GM12872 (cell line): ENCODE data around the gene CCDC57.

ENCODE experiments used
- TF ChIP-seq, protein P1 (sequence below): IDR thresholded peaks from 3 replicates; pipeline ENCODE4 v1.5.1; 2011; ENCODE audit warnings: low read depth, mild to moderate bottlenecking, low read length, moderate library complexity; ENCODE audit not compliant: insufficient read depth

The CCDC57 gene

DNA sequence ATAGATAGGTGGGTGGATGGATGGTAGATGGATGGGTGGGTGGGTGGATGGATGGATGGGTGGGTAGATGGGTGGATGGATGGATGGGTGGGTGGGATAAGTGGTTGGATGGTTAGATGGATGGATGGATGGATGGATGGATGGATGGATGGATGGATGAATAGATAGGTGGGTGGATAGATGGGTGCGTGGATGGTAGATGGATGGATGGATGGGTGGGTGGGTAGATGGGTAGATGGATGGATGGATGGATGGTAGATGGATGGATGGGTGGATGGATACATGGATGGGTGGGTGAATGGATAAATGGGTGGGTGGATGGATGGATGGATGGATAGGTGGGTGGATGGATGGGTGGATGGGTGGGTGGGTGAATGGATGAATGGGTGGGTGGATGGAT lies 64.6 kb downstream of the CCDC57 start:
- TF ChIP-seq, protein P1, sequence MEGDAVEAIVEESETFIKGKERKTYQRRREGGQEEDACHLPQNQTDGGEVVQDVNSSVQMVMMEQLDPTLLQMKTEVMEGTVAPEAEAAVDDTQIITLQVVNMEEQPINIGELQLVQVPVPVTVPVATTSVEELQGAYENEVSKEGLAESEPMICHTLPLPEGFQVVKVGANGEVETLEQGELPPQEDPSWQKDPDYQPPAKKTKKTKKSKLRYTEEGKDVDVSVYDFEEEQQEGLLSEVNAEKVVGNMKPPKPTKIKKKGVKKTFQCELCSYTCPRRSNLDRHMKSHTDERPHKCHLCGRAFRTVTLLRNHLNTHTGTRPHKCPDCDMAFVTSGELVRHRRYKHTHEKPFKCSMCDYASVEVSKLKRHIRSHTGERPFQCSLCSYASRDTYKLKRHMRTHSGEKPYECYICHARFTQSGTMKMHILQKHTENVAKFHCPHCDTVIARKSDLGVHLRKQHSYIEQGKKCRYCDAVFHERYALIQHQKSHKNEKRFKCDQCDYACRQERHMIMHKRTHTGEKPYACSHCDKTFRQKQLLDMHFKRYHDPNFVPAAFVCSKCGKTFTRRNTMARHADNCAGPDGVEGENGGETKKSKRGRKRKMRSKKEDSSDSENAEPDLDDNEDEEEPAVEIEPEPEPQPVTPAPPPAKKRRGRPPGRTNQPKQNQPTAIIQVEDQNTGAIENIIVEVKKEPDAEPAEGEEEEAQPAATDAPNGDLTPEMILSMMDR, result no peak

DNA sequence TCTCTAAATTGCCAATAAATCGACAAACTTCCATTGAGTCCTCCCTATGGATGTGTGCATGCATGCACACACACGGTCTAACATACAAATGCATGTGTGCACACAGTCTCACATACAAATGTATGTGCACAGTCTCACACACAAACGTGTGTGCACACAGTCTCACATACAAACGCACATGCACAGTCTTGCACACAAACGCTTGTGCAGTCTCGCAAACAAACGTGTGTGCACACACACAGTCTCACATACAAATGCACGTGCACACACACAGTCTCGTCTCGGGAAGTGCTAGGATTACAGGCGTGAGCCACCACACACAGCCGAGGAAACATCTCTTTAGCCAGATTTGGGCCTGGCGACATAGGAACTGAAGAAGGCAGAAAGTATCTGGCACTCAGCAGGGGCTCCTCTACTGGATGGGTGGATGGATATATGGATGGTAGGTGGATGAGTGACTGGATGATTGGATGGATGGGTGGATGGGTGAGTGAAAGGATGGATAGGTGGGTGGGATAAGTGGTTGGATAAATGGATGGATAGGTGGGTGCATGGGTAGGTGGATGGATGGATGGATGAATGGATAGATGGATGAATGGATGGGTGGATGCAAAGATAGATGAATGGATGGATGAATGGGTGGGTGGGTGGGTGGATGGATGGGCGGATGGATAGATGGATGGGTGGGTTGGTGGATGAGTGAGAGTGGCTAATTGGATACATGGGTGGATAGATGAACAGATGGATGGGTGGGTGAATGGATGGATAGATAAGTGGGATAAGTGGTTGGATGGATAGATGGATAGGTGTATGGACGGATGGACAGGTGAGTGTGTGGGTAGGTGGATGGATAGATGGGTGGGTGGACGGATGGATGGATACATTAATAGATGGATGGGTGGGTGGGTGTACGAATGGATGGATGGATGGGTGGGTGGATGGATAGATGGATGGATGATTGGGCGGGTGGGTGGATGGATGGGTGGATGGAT lies 65.7 kb downstream of the CCDC57 start:
- TF ChIP-seq, protein P1, result no peak

DNA sequence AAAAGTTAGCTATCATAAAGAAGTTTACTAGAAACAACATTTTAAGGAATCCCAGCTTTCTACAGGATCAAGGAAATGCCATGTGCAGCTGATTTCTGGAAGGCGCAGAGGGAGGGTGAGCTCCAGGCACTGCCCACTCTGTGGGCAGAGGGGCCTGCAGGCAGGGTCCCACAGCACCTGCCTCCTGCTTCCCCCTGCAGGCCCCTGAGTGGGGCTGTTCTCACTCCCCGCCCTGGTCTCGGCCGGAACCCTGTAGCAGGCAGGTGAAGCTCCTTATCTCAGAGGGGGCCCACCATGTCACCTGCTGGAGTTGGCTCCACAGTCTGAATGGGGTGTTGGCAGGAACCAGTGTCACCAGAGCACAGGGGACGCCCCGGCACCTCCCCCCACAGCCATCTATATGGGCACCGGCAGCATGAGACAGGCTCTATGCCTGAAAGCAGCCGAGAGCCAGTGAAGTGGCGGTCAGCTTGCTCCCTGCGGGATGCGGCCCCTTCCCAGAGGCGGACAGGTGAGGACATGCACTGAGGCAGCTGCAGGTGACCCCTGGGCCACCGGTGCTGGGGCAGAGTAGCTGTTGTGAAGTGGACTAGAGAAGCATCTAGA lies 67.0 kb downstream of the CCDC57 start:
- TF ChIP-seq, protein P1, result no peak

DNA sequence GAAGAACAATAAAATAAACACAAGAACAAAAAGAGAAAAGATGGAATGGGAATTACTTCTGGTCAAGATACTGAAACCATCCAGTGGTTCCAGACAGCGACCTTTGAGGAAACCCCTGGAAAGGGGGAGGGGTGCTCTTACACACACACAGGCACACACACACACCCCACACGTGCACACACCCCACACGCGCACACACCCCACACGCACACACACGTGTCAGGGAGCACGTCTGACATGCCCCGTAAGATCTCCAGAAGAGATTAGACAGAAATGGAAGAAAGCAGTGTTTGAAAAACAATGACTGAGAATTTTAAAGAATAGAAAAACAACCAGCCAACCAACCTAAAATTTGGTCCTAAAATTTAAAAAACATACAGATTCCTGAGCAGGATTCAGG lies 69.3 kb downstream of the CCDC57 start:
- TF ChIP-seq, protein P1, result no peak

DNA sequence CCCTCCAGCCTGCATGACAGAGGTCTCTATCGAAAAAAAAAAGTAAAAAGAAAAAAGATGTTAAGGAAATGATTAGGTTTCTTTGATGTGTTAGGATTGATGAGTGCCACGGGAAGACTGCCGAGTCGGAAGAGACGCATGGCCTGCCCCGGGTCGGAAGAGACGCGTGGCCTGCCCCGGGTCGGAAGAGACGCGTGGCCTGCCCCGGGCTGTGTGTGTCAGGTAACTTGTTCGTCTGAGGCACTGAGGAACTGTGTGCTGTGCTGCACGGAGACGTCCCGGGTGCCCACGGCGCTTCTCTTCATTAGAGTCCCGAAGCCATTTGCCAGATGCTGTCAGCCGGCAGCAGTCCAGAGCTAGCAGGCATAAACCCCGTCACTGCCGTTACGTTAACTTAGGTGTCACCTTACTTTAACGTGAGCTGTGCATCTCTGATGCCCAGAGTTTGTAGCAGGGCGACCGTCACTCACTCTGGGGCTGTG lies 74.1 kb downstream of the CCDC57 start:
- TF ChIP-seq, protein P1, result no peak

DNA sequence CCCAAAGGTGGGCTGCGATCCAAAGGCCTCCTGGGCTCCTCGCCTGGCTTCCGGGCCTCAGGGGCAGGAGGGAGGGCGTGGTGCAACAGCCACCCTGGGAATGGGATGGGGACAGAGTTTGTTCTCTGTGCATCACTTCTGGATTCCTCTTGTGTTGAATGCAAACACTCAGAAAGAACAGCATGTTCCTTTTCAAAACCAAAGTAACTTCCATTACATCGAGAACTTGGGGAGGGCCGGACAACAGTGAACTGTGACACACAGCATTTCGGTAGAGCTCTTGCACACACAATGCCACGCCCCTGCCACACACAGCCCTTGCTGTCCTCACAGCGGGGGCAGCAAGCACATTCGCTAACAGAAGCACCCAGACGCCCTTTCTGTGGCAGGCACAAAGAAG lies 78.5 kb downstream of the CCDC57 start:
- TF ChIP-seq, protein P1, result no peak

DNA sequence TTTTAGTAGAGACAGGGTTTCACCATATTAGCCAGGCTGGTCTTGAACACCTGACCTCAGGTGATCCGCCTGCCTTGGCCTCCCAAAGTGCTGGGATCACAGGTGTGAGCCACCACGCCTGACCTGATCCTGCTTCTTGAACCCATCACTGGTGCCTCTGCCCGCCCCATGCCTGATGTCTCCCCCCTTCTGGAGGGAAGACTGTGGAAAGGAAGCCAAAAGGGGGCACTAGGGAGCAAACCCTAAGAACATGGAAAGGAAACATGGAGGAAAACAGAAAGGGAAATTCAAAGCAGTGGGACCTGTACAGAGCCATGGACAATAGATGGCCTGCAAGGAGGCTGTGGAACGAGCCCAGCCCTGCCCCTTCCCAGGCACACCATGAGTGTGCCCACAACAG lies 83.5 kb downstream of the CCDC57 start:
- TF ChIP-seq, protein P1, result 0 out of 3 replicates have a peak, but pooled peaks have one; percentile 12
